Fibroblast of the aortic adventitia (primary cell): ENCODE data around the gene ATMIN. TPM values are rescaled to one million over a fixed set of nuclear protein-coding genes. Genes with fewer than 3 reads are reported as not detected.

ENCODE experiments used
- DNase-seq: peaks from one replicate; pipeline ENCODE4 v3.0.0-alpha.2; 2010; ENCODE audit warnings: low read depth
- H3K4me3 ChIP-seq: 2 replicates; pipeline ENCODE4 v1.5.1; 2011; ENCODE audit warnings: low read depth, mild to moderate bottlenecking, control low read depth, low read length, moderate library complexity
- CTCF ChIP-seq: IDR thresholded peaks from 2 replicates; pipeline ENCODE4 v1.5.1; 2011; ENCODE audit warnings: mild to moderate bottlenecking, low read length, control low read depth, inconsistent platforms; ENCODE audit not compliant: insufficient read depth
- total RNA-seq: library from RNA; depleted of rRNA; stranded (reverse); fragments of >200 nt; gene quantifications from 2 replicates; pipeline ENCODE4 v1.2.3, GENCODE V29; 2012; ENCODE audit warnings: low replicate concordance

The ATMIN gene
- total RNA-seq, 1 donor = 45.4 TPM

GRCh38 chr16:80997139-80997798, 38.4 kb upstream of the ATMIN start:
- no peak for TF ChIP-seq CTCF
- DNase-seq = peak; percentile 67
- peak overlapping the region; percentile 46 for H3K4me3 ChIP-seq

GRCh38 chr16:80997964-80998620, 37.5 kb upstream of the ATMIN start:
- TF ChIP-seq CTCF = no peak
- H3K4me3 ChIP-seq = no peak overlapping the region
- no peak for DNase-seq

- H3K4me3 ChIP-seq = no peak overlapping the region
- DNase-seq = no peak
- TF ChIP-seq CTCF = no peak
Measured at GRCh38 chr16:81000873-81001272, 34.8 kb upstream of the ATMIN start.

GRCh38 chr16:81001330-81001729, 34.3 kb upstream of the ATMIN start:
- no peak overlapping the region for H3K4me3 ChIP-seq
- DNase-seq = no peak
- TF ChIP-seq CTCF = no peak

- TF ChIP-seq CTCF = no peak
- no peak overlapping the region for H3K4me3 ChIP-seq
- DNase-seq = peak; percentile 18
Measured at GRCh38 chr16:81003064-81003463, 32.6 kb upstream of the ATMIN start.

GRCh38 chr16:81003610-81004460, 31.8 kb upstream of the ATMIN start:
- DNase-seq = peak; percentile 61
- no peak for TF ChIP-seq CTCF
- H3K4me3 ChIP-seq = peak overlapping the region; percentile 53
